ENCODE measurements around the gene COA1.

DNA sequence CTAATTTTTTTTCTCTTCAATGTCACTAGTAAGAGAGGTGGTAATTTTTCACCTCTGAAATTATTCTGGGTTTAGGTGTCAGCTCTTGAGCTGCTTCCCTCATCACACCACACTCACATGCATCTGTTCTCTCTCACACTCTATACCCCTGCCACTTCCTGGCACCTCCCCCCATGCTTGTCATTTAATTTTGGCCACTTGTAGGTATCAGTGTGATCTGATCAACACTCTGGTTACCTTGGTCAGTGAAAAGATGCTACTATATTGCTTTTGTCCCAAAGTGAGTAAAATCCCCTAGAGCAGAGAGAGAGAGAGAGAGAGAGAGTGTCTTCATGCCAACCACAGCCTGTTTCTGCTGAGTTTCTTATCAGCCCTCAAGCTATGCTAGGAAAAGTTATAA lies 103.9 kb downstream of the COA1 start:
- TF ChIP-seq, protein P1, sequence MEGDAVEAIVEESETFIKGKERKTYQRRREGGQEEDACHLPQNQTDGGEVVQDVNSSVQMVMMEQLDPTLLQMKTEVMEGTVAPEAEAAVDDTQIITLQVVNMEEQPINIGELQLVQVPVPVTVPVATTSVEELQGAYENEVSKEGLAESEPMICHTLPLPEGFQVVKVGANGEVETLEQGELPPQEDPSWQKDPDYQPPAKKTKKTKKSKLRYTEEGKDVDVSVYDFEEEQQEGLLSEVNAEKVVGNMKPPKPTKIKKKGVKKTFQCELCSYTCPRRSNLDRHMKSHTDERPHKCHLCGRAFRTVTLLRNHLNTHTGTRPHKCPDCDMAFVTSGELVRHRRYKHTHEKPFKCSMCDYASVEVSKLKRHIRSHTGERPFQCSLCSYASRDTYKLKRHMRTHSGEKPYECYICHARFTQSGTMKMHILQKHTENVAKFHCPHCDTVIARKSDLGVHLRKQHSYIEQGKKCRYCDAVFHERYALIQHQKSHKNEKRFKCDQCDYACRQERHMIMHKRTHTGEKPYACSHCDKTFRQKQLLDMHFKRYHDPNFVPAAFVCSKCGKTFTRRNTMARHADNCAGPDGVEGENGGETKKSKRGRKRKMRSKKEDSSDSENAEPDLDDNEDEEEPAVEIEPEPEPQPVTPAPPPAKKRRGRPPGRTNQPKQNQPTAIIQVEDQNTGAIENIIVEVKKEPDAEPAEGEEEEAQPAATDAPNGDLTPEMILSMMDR (IDR thresholded peaks at IDR 0.05): no peak
- no peak for TF ChIP-seq EP300 (IDR thresholded peaks at IDR 0.05)
- no peak for TF ChIP-seq POLR2AphosphoS5 (IDR thresholded peaks at IDR 0.05)
- no peak for TF ChIP-seq POLR2A (IDR thresholded peaks at IDR 0.05)
